HepG2 (cell line): ENCODE data around the gene SAMD14. TPM values are rescaled to one million over a fixed set of nuclear protein-coding genes. Genes with fewer than 3 reads are reported as not detected.

ENCODE experiments used
- CHD4 ChIP-seq: fragments of 200-600 bp; sonication (generic); IDR thresholded peaks from 2 replicates; pipeline ENCODE4 v1.7.0; 2017; ENCODE audit warnings: mild to moderate bottlenecking, low read length, borderline replicate concordance
- HNRNPL ChIP-seq: fragments of 200-400 bp; formaldehyde crosslinking; IDR thresholded peaks from 2 replicates; pipeline ENCODE4 v1.6.1; 2017; ENCODE audit warnings: mild to moderate bottlenecking, low read depth, low read length
- ISL2 ChIP-seq: sonication (generic); formaldehyde crosslinking; IDR thresholded peaks from 2 replicates; pipeline ENCODE4 v1.5.0; 2020; ENCODE audit warnings: missing genetic modification reagents
- JARID2 ChIP-seq: sonication (generic); formaldehyde crosslinking; IDR thresholded peaks from 2 replicates; pipeline ENCODE4 v1.8.1; 2023; ENCODE audit warnings: missing genetic modification reagents, inconsistent platforms; ENCODE audit not compliant: insufficient replicate concordance
- JUND ChIP-seq: sonication (generic); formaldehyde crosslinking; IDR thresholded peaks from 2 replicates; pipeline ENCODE4 v1.8.0; 2022; ENCODE audit warnings: mild to moderate bottlenecking, missing genetic modification reagents
- KLF11 ChIP-seq: IDR thresholded peaks from 2 replicates; pipeline ENCODE4 v1.6.1; 2016; ENCODE audit warnings: missing compliant biosample characterization
- NFYB ChIP-seq: sonication (generic); formaldehyde crosslinking; IDR thresholded peaks from 2 replicates; pipeline ENCODE4 v1.4.0; 2020; ENCODE audit warnings: missing genetic modification reagents
- RFXAP ChIP-seq: sonication (generic); formaldehyde crosslinking; IDR thresholded peaks from 2 replicates; pipeline ENCODE4 v1.4.0; 2020; ENCODE audit warnings: missing genetic modification reagents, borderline replicate concordance
- RXRA ChIP-seq: sonication (generic); formaldehyde crosslinking; IDR thresholded peaks from 2 replicates; pipeline ENCODE4 v1.5.1; 2020; ENCODE audit warnings: missing genetic modification reagents
- ZFAT ChIP-seq: sonication (generic); formaldehyde crosslinking; conservative IDR thresholded peaks from 2 replicates; pipeline ENCODE4 v1.8.1; 2023; ENCODE audit warnings: missing genetic modification reagents, inconsistent platforms
- ZFP37 ChIP-seq: sonication (generic); formaldehyde crosslinking; IDR thresholded peaks from 2 replicates; pipeline ENCODE4 v1.4.0; 2020; ENCODE audit warnings: missing genetic modification reagents, borderline replicate concordance
- ZNF713 ChIP-seq: sonication (generic); formaldehyde crosslinking; IDR thresholded peaks from 2 replicates; pipeline ENCODE4 v1.4.0; 2020; ENCODE audit warnings: mild to moderate bottlenecking, missing genetic modification reagents
- ZNF75D ChIP-seq: sonication (generic); formaldehyde crosslinking; IDR thresholded peaks from 2 replicates; pipeline ENCODE4 v1.8.1; 2023; ENCODE audit warnings: missing genetic modification reagents, mild to moderate bottlenecking, borderline replicate concordance
- polyA plus RNA-seq, 8 experiments: library from polyadenylated mRNA; depleted of rRNA in 3 of 8; stranded (reverse) in 7 of 8; unstranded in 1 of 8; fragments of >200 nt; fragmentation: Illumina TruSeq in 4 of 8; extraction: Trizol in 4 of 8; gene quantifications; 2 replicates each; pipeline versions ENCODE4 v1.2.1 to v1.2.3, GENCODE V29; 2011 to 2016; ENCODE audit warnings: low read depth in 4 of 8, missing spikeins in 1 of 8, mixed read lengths in 1 of 8; ENCODE audit not compliant: insufficient read depth in 1 of 8
- total RNA-seq, 5 experiments: library from RNA; depleted of rRNA; stranded (reverse); fragments of >200 nt; fragmentation: Illumina TruSeq; extraction: Trizol; gene quantifications; 2 replicates each; pipeline ENCODE4 v1.2.3, GENCODE V29; 2016; ENCODE audit warnings: low read depth in 1 of 5
- TF ChIP-seq, protein P1 (sequence below): sonication (generic); formaldehyde crosslinking; IDR thresholded peaks from 2 replicates; pipeline ENCODE4 v1.4.0; 2020; ENCODE audit warnings: missing genetic modification reagents
- TF ChIP-seq, protein P2 (sequence below): conservative IDR thresholded peaks from 2 replicates; pipeline ENCODE4 v1.6.1; 2018; ENCODE audit warnings: missing genetic modification reagents
- TF ChIP-seq, protein P3 (sequence below): sonication (generic); formaldehyde crosslinking; IDR thresholded peaks from 2 replicates; pipeline ENCODE4 v1.8.1; 2023; ENCODE audit warnings: mild to moderate bottlenecking, missing genetic modification reagents
- TF ChIP-seq, protein P4 (sequence below): sonication (generic); formaldehyde crosslinking; IDR thresholded peaks from 2 replicates; pipeline ENCODE4 v1.8.1; 2023; ENCODE audit warnings: missing genetic modification reagents, mild to moderate bottlenecking, borderline replicate concordance
- TF ChIP-seq, protein P5 (sequence below): sonication (generic); formaldehyde crosslinking; IDR thresholded peaks from 2 replicates; pipeline ENCODE4 v1.9.0; 2022; ENCODE audit warnings: missing genetic modification reagents, mild to moderate bottlenecking, borderline replicate concordance

Gene SAMD14
- total and polyA plus RNA-seq, 2 of the 13 experiments (the other 11 are each of a cell fraction or from before 2014, with no cell fraction given): 0.07 to 0.22 TPM

DNA sequence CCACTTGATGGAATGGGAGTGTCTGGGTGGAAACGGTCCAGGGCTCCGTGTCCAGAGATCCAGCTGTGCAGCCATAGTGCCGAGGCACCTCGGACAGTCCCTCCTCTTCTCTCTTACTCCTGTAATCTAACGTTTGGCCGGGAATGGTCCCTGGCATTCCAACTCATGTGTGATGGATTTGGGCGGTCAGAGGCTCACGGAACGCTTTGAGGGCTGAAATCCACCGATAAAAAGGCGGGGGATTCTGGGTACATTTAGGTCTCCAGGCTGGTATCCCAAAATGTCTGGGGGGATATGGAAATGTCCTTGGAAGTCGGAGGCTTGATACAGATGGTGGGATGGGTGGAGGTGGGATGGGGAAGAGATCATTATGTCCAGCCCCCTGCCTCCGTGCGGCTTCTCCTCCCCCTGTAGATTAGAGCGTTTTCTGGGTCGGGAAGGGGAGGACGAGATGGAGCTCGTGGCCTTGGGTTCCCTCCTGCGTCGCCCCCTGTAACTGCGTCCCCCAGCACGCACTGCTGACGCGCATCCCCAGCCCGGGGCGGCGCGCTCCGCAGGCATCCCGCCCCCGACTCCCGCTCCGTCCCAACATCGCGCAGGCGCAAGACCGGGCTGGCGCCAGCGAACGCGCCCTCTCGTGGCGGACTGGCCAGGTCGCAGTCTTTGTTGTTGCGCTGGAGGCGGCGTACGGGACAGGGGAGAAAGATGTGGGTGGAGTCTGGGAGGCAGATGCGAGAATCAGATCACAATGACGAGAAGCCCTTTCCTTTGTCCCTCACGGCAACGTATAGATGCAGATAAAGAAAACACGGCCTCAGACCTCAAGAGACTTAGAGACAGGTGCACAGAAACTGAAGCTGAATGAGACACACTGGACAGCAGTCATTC is 31.3 kb upstream of the SAMD14 start (continued):
- TF ChIP-seq KLF11: peak; percentile 28; the same call in 1 of the 2 replicates
- TF ChIP-seq ZFP37 (CRISPR knock-in tag): peak; percentile 8; the same call in 1 of the 2 replicates
- no peak for TF ChIP-seq ZFAT
- peak; percentile 29; the same call in 1 of the 2 replicates for TF ChIP-seq JUND
- no peak for TF ChIP-seq ZNF713 (CRISPR knock-in tag)
- no peak for TF ChIP-seq ZNF75D (CRISPR knock-in tag)
- TF ChIP-seq, protein P1, sequence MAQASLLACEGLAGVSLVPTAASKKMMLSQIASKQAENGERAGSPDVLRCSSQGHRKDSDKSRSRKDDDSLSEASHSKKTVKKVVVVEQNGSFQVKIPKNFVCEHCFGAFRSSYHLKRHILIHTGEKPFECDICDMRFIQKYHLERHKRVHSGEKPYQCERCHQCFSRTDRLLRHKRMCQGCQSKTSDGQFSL (CRISPR knock-in tag): no peak
- no peak for TF ChIP-seq JARID2 (CRISPR knock-in tag)
- TF ChIP-seq, protein P2, sequence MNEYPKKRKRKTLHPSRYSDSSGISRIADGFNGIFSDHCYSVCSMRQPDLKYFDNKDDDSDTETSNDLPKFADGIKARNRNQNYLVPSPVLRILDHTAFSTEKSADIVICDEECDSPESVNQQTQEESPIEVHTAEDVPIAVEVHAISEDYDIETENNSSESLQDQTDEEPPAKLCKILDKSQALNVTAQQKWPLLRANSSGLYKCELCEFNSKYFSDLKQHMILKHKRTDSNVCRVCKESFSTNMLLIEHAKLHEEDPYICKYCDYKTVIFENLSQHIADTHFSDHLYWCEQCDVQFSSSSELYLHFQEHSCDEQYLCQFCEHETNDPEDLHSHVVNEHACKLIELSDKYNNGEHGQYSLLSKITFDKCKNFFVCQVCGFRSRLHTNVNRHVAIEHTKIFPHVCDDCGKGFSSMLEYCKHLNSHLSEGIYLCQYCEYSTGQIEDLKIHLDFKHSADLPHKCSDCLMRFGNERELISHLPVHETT: no peak
- TF ChIP-seq RXRA: peak; percentile 68
- no peak for TF ChIP-seq NFYB (CRISPR knock-in tag)
- TF ChIP-seq, protein P3, sequence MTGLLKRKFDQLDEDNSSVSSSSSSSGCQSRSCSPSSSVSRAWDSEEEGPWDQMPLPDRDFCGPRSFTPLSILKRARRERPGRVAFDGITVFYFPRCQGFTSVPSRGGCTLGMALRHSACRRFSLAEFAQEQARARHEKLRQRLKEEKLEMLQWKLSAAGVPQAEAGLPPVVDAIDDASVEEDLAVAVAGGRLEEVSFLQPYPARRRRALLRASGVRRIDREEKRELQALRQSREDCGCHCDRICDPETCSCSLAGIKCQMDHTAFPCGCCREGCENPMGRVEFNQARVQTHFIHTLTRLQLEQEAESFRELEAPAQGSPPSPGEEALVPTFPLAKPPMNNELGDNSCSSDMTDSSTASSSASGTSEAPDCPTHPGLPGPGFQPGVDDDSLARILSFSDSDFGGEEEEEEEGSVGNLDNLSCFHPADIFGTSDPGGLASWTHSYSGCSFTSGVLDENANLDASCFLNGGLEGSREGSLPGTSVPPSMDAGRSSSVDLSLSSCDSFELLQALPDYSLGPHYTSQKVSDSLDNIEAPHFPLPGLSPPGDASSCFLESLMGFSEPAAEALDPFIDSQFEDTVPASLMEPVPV: 0 out of 2 replicates have a peak, but pooled peaks have one; percentile 13
- peak; percentile 55; the same call in 1 of the 2 replicates for TF ChIP-seq ISL2 (CRISPR knock-in tag)
- TF ChIP-seq RFXAP: no peak; the same call in 1 of the 2 replicates
- TF ChIP-seq HNRNPL: no peak
- TF ChIP-seq, protein P4, sequence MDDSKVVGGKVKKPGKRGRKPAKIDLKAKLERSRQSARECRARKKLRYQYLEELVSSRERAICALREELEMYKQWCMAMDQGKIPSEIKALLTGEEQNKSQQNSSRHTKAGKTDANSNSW (CRISPR knock-in tag): no peak
- TF ChIP-seq, protein P5, sequence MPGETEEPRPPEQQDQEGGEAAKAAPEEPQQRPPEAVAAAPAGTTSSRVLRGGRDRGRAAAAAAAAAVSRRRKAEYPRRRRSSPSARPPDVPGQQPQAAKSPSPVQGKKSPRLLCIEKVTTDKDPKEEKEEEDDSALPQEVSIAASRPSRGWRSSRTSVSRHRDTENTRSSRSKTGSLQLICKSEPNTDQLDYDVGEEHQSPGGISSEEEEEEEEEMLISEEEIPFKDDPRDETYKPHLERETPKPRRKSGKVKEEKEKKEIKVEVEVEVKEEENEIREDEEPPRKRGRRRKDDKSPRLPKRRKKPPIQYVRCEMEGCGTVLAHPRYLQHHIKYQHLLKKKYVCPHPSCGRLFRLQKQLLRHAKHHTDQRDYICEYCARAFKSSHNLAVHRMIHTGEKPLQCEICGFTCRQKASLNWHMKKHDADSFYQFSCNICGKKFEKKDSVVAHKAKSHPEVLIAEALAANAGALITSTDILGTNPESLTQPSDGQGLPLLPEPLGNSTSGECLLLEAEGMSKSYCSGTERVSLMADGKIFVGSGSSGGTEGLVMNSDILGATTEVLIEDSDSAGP (CRISPR knock-in tag): peak; percentile 95
- no peak for TF ChIP-seq CHD4
